IMR-90 (cell line): ENCODE results near the gene ZDHHC16. TPM values are rescaled to one million over a fixed set of nuclear protein-coding genes. Genes with fewer than 3 reads are reported as not detected.

Experiments
- ATAC-seq: fragments of 200-7000 bp; cut with Tn5 transposase; 2 replicates; pipeline ENCODE4 v1.9.1; 2020; ENCODE audit warnings: low read depth, mild to moderate bottlenecking, moderate library complexity
- BruUV-seq: library from RNA; stranded (reverse); fragments of 400-500 nt; replicated peaks from 2 replicates; lab custom pipeline; 2021; lab: Mats Ljungman, UMichigan
- CTCF ChIA-PET: fragments of 300-600 bp; formaldehyde crosslinking; extraction: SDS; loops from one replicate; lab custom pipeline; 2021; ENCODE audit warnings: antibody characterized with exemption; lab: Yijun Ruan, JAX
- POLR2A ChIA-PET: fragments of 300-600 bp; sonication (Branson Sonifier 250); formaldehyde crosslinking; loops from one replicate; lab custom pipeline; 2022; ENCODE audit warnings: antibody characterized with exemption; ENCODE audit not compliant: unreplicated experiment; lab: Charles Lee
- DNase-seq: peaks from one replicate; pipeline ENCODE4 v3.0.0; 2013
- H2AFZ ChIP-seq: replicated peaks from 2 replicates; pipeline ENCODE3; 2013; ENCODE audit warnings: low read length, mild to moderate bottlenecking; ENCODE audit not compliant: poor library complexity
- H2AK5ac ChIP-seq: 2 replicates; pipeline ENCODE4 v1.6.1; 2013; ENCODE audit warnings: low read depth, low read length, inconsistent platforms
- H2AK9ac ChIP-seq: replicated peaks from 2 replicates; pipeline ENCODE3; 2013; ENCODE audit warnings: mild to moderate bottlenecking, low read depth, low read length, moderate library complexity; ENCODE audit not compliant: poor library complexity
- H2BK120ac ChIP-seq: 2 replicates; pipeline ENCODE4 v1.6.1; 2013; ENCODE audit warnings: low read depth, low read length, inconsistent platforms
- H2BK15ac ChIP-seq: 3 replicates; pipeline ENCODE4 v1.6.1; 2013; ENCODE audit warnings: low read depth, low read length, inconsistent platforms
- H2BK20ac ChIP-seq: 2 replicates; pipeline ENCODE4 v1.6.1; 2013; ENCODE audit warnings: low read depth, mild to moderate bottlenecking, inconsistent platforms, low read length, moderate library complexity
- H2BK5ac ChIP-seq: 2 replicates; pipeline ENCODE4 v1.6.1; 2013; ENCODE audit warnings: mild to moderate bottlenecking, low read depth, low read length, inconsistent platforms; ENCODE audit not compliant: poor library complexity, severe bottlenecking
- H3K14ac ChIP-seq: replicated peaks from 2 replicates; pipeline ENCODE4 v1.6.1; 2013; ENCODE audit warnings: low read depth, low read length, inconsistent platforms
- H3K18ac ChIP-seq: 2 replicates; pipeline ENCODE4 v1.6.1; 2013; ENCODE audit warnings: low read depth, low read length, control low read depth
- H3K23ac ChIP-seq: 2 replicates; pipeline ENCODE4 v1.6.1; 2013; ENCODE audit warnings: low read depth, low read length, inconsistent platforms
- H3K27ac ChIP-seq: 2 replicates; pipeline ENCODE4 v1.5.1; 2013; ENCODE audit warnings: mild to moderate bottlenecking, control low read depth, low read length; ENCODE audit not compliant: insufficient read depth
- H3K27me3 ChIP-seq: 2 replicates; pipeline ENCODE4 v1.6.1; 2013; ENCODE audit warnings: low read length; ENCODE audit not compliant: control insufficient read depth, insufficient read depth
- H3K36me3 ChIP-seq: 2 replicates; pipeline ENCODE4 v1.6.1; 2013; ENCODE audit warnings: low read length, mixed read lengths; ENCODE audit not compliant: control insufficient read depth, insufficient read depth
- H3K4ac ChIP-seq: 2 replicates; pipeline ENCODE4 v1.6.1; 2013; ENCODE audit warnings: low read depth, low read length, inconsistent platforms
- H3K4me1 ChIP-seq: 2 replicates; pipeline ENCODE4 v1.6.1; 2013; ENCODE audit warnings: low read length, mixed read lengths; ENCODE audit not compliant: control insufficient read depth, insufficient read depth
- H3K4me2 ChIP-seq: 2 replicates; pipeline ENCODE4 v1.6.1; 2013; ENCODE audit warnings: low read depth, mild to moderate bottlenecking, control low read depth, low read length, moderate library complexity
- H3K4me3 ChIP-seq: 2 replicates; pipeline ENCODE4 v1.5.1; 2013; ENCODE audit warnings: low read depth, mild to moderate bottlenecking, control low read depth, low read length, moderate library complexity; ENCODE audit not compliant: insufficient read depth
- H3K56ac ChIP-seq: 2 replicates; pipeline ENCODE4 v1.6.1; 2013; ENCODE audit warnings: low read length, inconsistent platforms; ENCODE audit not compliant: insufficient read depth; ENCODE audit errors: extremely low read depth
- H3K79me1 ChIP-seq, 2 experiments: 2 replicates each; pipeline ENCODE4 v1.6.1; 2013; ENCODE audit warnings: low read length in 2 of 2, inconsistent platforms in 1 of 2, low read depth in 1 of 2
- H3K9ac ChIP-seq: 2 replicates; pipeline ENCODE4 v1.6.1; 2013; ENCODE audit warnings: low read depth, low read length, control low read depth
- H3K9me1 ChIP-seq: 2 replicates; pipeline ENCODE4 v1.6.1; 2013; ENCODE audit warnings: low read length, inconsistent platforms; ENCODE audit not compliant: insufficient read depth
- H3K9me3 ChIP-seq: 2 replicates; pipeline ENCODE4 v1.6.1; 2013; ENCODE audit warnings: low read length; ENCODE audit not compliant: control insufficient read depth, insufficient read depth
- H4K20me1 ChIP-seq: 2 replicates; pipeline ENCODE4 v1.6.1; 2013; ENCODE audit warnings: low read length, inconsistent platforms; ENCODE audit not compliant: insufficient read depth
- H4K5ac ChIP-seq: 2 replicates; pipeline ENCODE4 v1.6.1; 2013; ENCODE audit warnings: mild to moderate bottlenecking, low read depth, low read length, control low read depth
- H4K8ac ChIP-seq, 2 experiments: 2 replicates each; pipeline ENCODE4 v1.6.1; 2013; ENCODE audit warnings: low read depth in 2 of 2, low read length in 2 of 2, control low read depth in 1 of 2, inconsistent platforms in 1 of 2
- H4K91ac ChIP-seq: 2 replicates; pipeline ENCODE4 v1.6.1; 2013; ENCODE audit warnings: low read depth, low read length, inconsistent platforms; ENCODE audit not compliant: insufficient read depth
- BHLHE40 ChIP-seq: fragments of 150-350 bp; IDR thresholded peaks from 2 replicates; pipeline ENCODE4 v1.6.1; 2016; ENCODE audit warnings: mild to moderate bottlenecking, low read depth, low read length
- CEBPB ChIP-seq: IDR thresholded peaks from 2 replicates; pipeline ENCODE4 v1.6.1; 2012; ENCODE audit warnings: low read depth, low read length, improper control_type of control experiment
- CHD1 ChIP-seq: IDR thresholded peaks from 2 replicates; pipeline ENCODE4 v1.6.1; 2012; ENCODE audit warnings: low read depth, low read length, improper control_type of control experiment
- FOS ChIP-seq: fragments of 150-350 bp; IDR thresholded peaks from 2 replicates; pipeline ENCODE4 v1.6.1; 2016; ENCODE audit warnings: low read depth, low read length
- MAFK ChIP-seq: IDR thresholded peaks from 2 replicates; pipeline ENCODE4 v1.6.1; 2012; ENCODE audit warnings: low read depth, low read length, improper control_type of control experiment
- MAZ ChIP-seq: IDR thresholded peaks from 2 replicates; pipeline ENCODE4 v1.6.1; 2012; ENCODE audit warnings: low read depth, mild to moderate bottlenecking, low read length, improper control_type of control experiment, moderate library complexity, borderline replicate concordance
- MXI1 ChIP-seq: IDR thresholded peaks from 2 replicates; pipeline ENCODE4 v1.6.1; 2012; ENCODE audit warnings: low read depth, mild to moderate bottlenecking, low read length, moderate library complexity, borderline replicate concordance
- NFE2L2 ChIP-seq: fragments of 150-350 bp; IDR thresholded peaks from 2 replicates; pipeline ENCODE4 v1.6.1; 2016; ENCODE audit warnings: low read depth, mild to moderate bottlenecking, low read length
- RCOR1 ChIP-seq: IDR thresholded peaks from 2 replicates; pipeline ENCODE4 v1.6.1; 2012; ENCODE audit warnings: mild to moderate bottlenecking, low read length, improper control_type of control experiment; ENCODE audit not compliant: insufficient replicate concordance
- RFX5 ChIP-seq: IDR thresholded peaks from 2 replicates; pipeline ENCODE4 v1.8.0; 2012; ENCODE audit warnings: low read depth, mild to moderate bottlenecking, low read length, moderate library complexity
- SMC3 ChIP-seq: fragments of 150-350 bp; IDR thresholded peaks from 2 replicates; pipeline ENCODE4 v1.6.1; 2016; ENCODE audit warnings: low read depth, mild to moderate bottlenecking, antibody characterized with exemption, low read length, moderate library complexity
- USF2 ChIP-seq: fragments of 150-350 bp; IDR thresholded peaks from 2 replicates; pipeline ENCODE4 v1.6.1; 2017; ENCODE audit warnings: mild to moderate bottlenecking, antibody characterized with exemption, low read length, low read depth
- WGBS, 2 experiments: methylation state at CpG; one replicate each; pipeline versions ENCODE4 v1.1.5 to v1.1.7; 2013; ENCODE audit warnings: missing lambda C conversion rate in 2 of 2; ENCODE audit not compliant: insufficient read length in 1 of 2; ENCODE audit errors: extremely low coverage in 2 of 2; 5-methylcytosine and 5-hydroxymethylcytosine counted together
- dilution Hi-C: fragments of 300-500 bp; cut with HindIII; formaldehyde crosslinking; loops from one replicate; pipeline ENCODE4 v1.14.3; 2018; ENCODE audit warnings: low sequenced_read_pairs; ENCODE audit not compliant: unreplicated experiment
- in situ Hi-C: fragments of 300-500 bp; cut with MboI; formaldehyde crosslinking; loops from 3 replicates; pipeline ENCODE4 v1.14.3; 2019; ENCODE audit warnings: low sequenced_read_pairs, inconsistent platforms, mixed read lengths
- intact Hi-C: fragments of 100-400 bp; cut with micrococcal nuclease; formaldehyde crosslinking; loops from 2 replicates; pipeline ENCODE4 v1.10.0; 2022
- polyA plus RNA-seq, 3 experiments: library from polyadenylated mRNA; depleted of rRNA; stranded (reverse); fragments of >200 nt; gene quantifications; 2 replicates each; pipeline ENCODE4 v1.2.3, GENCODE V29; 2012; ENCODE audit warnings: low replicate concordance in 1 of 3
- total RNA-seq: library from RNA; depleted of rRNA; stranded (reverse); fragments of >200 nt; gene quantifications from 2 replicates; pipeline ENCODE4 v1.2.3, GENCODE V29; 2012
- TF ChIP-seq, protein P1 (sequence below): fragments of 150-350 bp; IDR thresholded peaks from 2 replicates; pipeline ENCODE4 v1.6.1; 2016; ENCODE audit warnings: low read depth, mild to moderate bottlenecking, low read length, moderate library complexity, borderline replicate concordance
- TF ChIP-seq, protein P2 (sequence below): conservative IDR thresholded peaks from 2 replicates; pipeline ENCODE4 v1.5.1; 2012; ENCODE audit warnings: mild to moderate bottlenecking, low read depth, low read length, improper control_type of control experiment

ZDHHC16 gene
- total and polyA plus RNA-seq, 2 of the 4 experiments (the other 2 are of a cell fraction) = 54.7 to 64.0 TPM

DNA sequence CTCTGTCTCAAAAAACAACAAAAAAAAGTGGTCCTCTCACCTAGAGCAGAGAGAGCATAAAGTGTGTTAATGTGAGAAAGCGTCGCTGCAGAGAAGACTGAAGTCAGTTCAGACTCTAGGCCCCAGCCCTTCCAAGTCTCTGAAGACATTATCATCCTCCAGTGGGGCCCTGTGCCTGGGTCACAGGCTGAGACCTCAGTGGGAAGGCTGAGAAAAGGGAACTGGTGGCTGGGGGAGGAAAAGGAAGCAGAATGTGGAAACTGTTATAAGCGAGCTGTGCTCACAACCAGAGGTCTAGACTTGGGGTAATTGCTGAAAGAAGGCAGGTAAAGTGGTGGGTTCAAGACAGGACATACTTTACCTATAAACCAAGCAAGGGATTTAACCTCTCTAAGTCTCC lies 39.9 kb upstream of the ZDHHC16 start:
- H2BK120ac ChIP-seq = no peak overlapping the region
- ChIA-PET CTCF (no interaction called here), POLR2A (no interaction called here)
- no peaks in the 10 kb centered on the region for H3K36me3 ChIP-seq
- ATAC-seq (no peak), DNase-seq (no peak)
- in situ Hi-C loops = no loop called here
- no peak overlapping the region for H3K23ac ChIP-seq
- no peak overlapping the region for H2BK20ac ChIP-seq
- H3K9ac ChIP-seq = no peak overlapping the region
- no peak overlapping the region for H3K27ac ChIP-seq
- H3K4me3 ChIP-seq = no peak overlapping the region
- H3K18ac ChIP-seq = no peak overlapping the region
- dilution Hi-C loops = no loop called here
- no peak overlapping the region for H2AK5ac ChIP-seq
- H4K20me1 ChIP-seq = no peaks in the 10 kb centered on the region
- H3K4me2 ChIP-seq = no peak overlapping the region
- no peak overlapping the region for H2AFZ ChIP-seq
- no TSS peak for BruUV-seq
- TF ChIP-seq NFE2L2 = no peak
- no peak for TF ChIP-seq FOS
- TF ChIP-seq MXI1 = no peak
- TF ChIP-seq, protein P1, sequence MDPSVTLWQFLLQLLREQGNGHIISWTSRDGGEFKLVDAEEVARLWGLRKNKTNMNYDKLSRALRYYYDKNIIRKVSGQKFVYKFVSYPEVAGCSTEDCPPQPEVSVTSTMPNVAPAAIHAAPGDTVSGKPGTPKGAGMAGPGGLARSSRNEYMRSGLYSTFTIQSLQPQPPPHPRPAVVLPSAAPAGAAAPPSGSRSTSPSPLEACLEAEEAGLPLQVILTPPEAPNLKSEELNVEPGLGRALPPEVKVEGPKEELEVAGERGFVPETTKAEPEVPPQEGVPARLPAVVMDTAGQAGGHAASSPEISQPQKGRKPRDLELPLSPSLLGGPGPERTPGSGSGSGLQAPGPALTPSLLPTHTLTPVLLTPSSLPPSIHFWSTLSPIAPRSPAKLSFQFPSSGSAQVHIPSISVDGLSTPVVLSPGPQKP = no peak
- no peak for TF ChIP-seq RFX5
- TF ChIP-seq, protein P2, sequence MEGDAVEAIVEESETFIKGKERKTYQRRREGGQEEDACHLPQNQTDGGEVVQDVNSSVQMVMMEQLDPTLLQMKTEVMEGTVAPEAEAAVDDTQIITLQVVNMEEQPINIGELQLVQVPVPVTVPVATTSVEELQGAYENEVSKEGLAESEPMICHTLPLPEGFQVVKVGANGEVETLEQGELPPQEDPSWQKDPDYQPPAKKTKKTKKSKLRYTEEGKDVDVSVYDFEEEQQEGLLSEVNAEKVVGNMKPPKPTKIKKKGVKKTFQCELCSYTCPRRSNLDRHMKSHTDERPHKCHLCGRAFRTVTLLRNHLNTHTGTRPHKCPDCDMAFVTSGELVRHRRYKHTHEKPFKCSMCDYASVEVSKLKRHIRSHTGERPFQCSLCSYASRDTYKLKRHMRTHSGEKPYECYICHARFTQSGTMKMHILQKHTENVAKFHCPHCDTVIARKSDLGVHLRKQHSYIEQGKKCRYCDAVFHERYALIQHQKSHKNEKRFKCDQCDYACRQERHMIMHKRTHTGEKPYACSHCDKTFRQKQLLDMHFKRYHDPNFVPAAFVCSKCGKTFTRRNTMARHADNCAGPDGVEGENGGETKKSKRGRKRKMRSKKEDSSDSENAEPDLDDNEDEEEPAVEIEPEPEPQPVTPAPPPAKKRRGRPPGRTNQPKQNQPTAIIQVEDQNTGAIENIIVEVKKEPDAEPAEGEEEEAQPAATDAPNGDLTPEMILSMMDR = no peak
- TF ChIP-seq SMC3 = no peak
- TF ChIP-seq CHD1 = no peak
- TF ChIP-seq RCOR1 = no peak
- no peak for TF ChIP-seq CEBPB
- TF ChIP-seq MAZ = no peak
- TF ChIP-seq BHLHE40 = no peak
- no peak for TF ChIP-seq USF2
- no peak for TF ChIP-seq MAFK
- no peaks in the 10 kb centered on the region for H3K9me1 ChIP-seq
- H3K4ac ChIP-seq = no peak overlapping the region
- H4K91ac ChIP-seq = no peak overlapping the region
- H4K8ac ChIP-seq = no peak overlapping the region
- intact Hi-C loops = loop anchor here (2.0 to 5.0 kb wide), 3 partner anchors 41 to 206 kb away; partner anchors contain the start of genes EXOSC1 and ZDHHC16
- no peaks in the 10 kb centered on the region for H3K4me1 ChIP-seq
- H2BK5ac ChIP-seq = no peak overlapping the region
- no peaks in the 10 kb centered on the region for H3K9me3 ChIP-seq
- H3K79me1 ChIP-seq = no peaks in the 10 kb centered on the region; a peak in 1 of 4 replicates
- H2AK9ac ChIP-seq = no peak overlapping the region
- no peak overlapping the region for H2BK15ac ChIP-seq
- no CpG with 5 or more reads among the region's 3 CpGs for WGBS, 2 experiments
- no peaks in the 10 kb centered on the region for H3K27me3 ChIP-seq
- no peak overlapping the region for H3K14ac ChIP-seq
- H4K5ac ChIP-seq = no peak overlapping the region
- H3K56ac ChIP-seq = no peak overlapping the region
